SK-N-SH (cell line): ENCODE results near the gene CHD5. TPM values are rescaled to one million over a fixed set of nuclear protein-coding genes. Genes with fewer than 3 reads are reported as not detected.

Experiments
- CTCF ChIA-PET: fragments of 300-600, 350-600 bp; formaldehyde crosslinking; extraction: SDS; loops from one replicate; lab custom pipeline; 2021; lab: Yijun Ruan, JAX
- POLR2A ChIA-PET: fragments of 350-600 bp; sonication (Branson Sonifier 250); formaldehyde crosslinking; extraction: SDS; loops from one replicate; lab custom pipeline; 2020; ENCODE audit warnings: antibody characterized with exemption, inconsistent platforms; lab: Yijun Ruan, JAX
- DNase-seq: peaks from one replicate; pipeline ENCODE4 v3.0.0; 2012
- H2AFZ ChIP-seq: fragments of 200-600 bp; sonication (generic); 2 replicates; pipeline ENCODE4 v1.8.1; 2016; ENCODE audit warnings: antibody characterized with exemption, mild to moderate bottlenecking, low read depth
- H3F3A ChIP-seq: fragments of 200-600 bp; sonication (generic); replicated peaks from 2 replicates; pipeline ENCODE3; 2016; ENCODE audit warnings: antibody characterized with exemption, mild to moderate bottlenecking; ENCODE audit not compliant: insufficient read depth
- H3K27ac ChIP-seq, 2 experiments: fragments of 200-500 bp in 1 of 2; fragments of 200-600 bp in 1 of 2; sonication (Bioruptor generic) in 1 of 2; sonication (generic), shearing (Covaris generic) in 1 of 2; 2 replicates each; pipeline versions ENCODE4 v1.5.1 to v1.6.1; 2014 to 2016; ENCODE audit warnings: low read depth in 2 of 2, inconsistent platforms in 1 of 2, low read length in 1 of 2, mild to moderate bottlenecking in 1 of 2, mixed read lengths in 1 of 2
- H3K27me3 ChIP-seq: fragments of 200-600 bp; sonication (generic), shearing (Covaris generic); 2 replicates; pipeline ENCODE4 v1.6.1; 2016; ENCODE audit warnings: mixed run types; ENCODE audit not compliant: insufficient read depth
- H3K36me3 ChIP-seq, 2 experiments: fragments of 200-500 bp in 1 of 2; fragments of 200-600 bp in 1 of 2; sonication (Bioruptor generic) in 1 of 2; sonication (generic) in 1 of 2; replicated peaks in 1 of 2; 2 replicates each; pipeline versions ENCODE3 to v1.5.1; 2014 to 2016; ENCODE audit warnings: low read length in 1 of 2, mild to moderate bottlenecking in 1 of 2; ENCODE audit not compliant: insufficient read depth in 2 of 2, control insufficient read depth in 1 of 2
- H3K4me1 ChIP-seq, 2 experiments: fragments of 200-500 bp in 1 of 2; fragments of 200-600 bp in 1 of 2; sonication (Bioruptor generic) in 1 of 2; sonication (generic), shearing (Covaris generic) in 1 of 2; 2 replicates each; pipeline versions ENCODE4 v1.5.1 to v1.6.1; 2014 to 2016; ENCODE audit warnings: low read depth in 1 of 2, low read length in 1 of 2, mixed run types in 1 of 2; ENCODE audit not compliant: insufficient read depth in 2 of 2, control insufficient read depth in 1 of 2
- H3K4me2 ChIP-seq: fragments of 200-600 bp; sonication (generic), shearing (Covaris generic); 2 replicates; pipeline ENCODE4 v1.6.1; 2017; ENCODE audit warnings: mixed run types
- H3K4me3 ChIP-seq, 2 experiments: fragments of 200-500 bp in 1 of 2; fragments of 200-600 bp in 1 of 2; sonication (Bioruptor generic) in 1 of 2; sonication (generic), shearing (Covaris generic) in 1 of 2; 2 replicates each; pipeline versions ENCODE4 v1.5.1 to v1.8.1; 2014 to 2016; ENCODE audit warnings: low read depth in 2 of 2, inconsistent platforms in 1 of 2, low read length in 1 of 2, mild to moderate bottlenecking in 1 of 2, mixed read lengths in 1 of 2, moderate library complexity in 1 of 2
- H3K79me2 ChIP-seq: fragments of 200-600 bp; sonication (generic); 2 replicates; pipeline ENCODE4 v1.8.1; 2017; ENCODE audit warnings: mild to moderate bottlenecking; ENCODE audit not compliant: insufficient read depth
- H3K9ac ChIP-seq: fragments of 200-600 bp; sonication (generic); 2 replicates; pipeline ENCODE4 v1.6.1; 2017; ENCODE audit warnings: mixed run types
- H3K9me2 ChIP-seq: fragments of 200-600 bp; sonication (generic); 2 replicates; pipeline ENCODE4 v1.6.1; 2017; ENCODE audit warnings: mixed run types
- H3K9me3 ChIP-seq: fragments of 200-600 bp; sonication (generic); 2 replicates; pipeline ENCODE4 v1.6.1; 2017; ENCODE audit warnings: mixed run types, mild to moderate bottlenecking, moderate library complexity
- H4K20me1 ChIP-seq: fragments of 200-600 bp; sonication (generic); 2 replicates; pipeline ENCODE4 v1.6.1; 2017; ENCODE audit warnings: mild to moderate bottlenecking, mixed run types; ENCODE audit not compliant: insufficient read depth
- CHD2 ChIP-seq: fragments of 150-350 bp; IDR thresholded peaks from 2 replicates; pipeline ENCODE4 v1.6.1; 2018; ENCODE audit warnings: low read length; ENCODE audit not compliant: partially characterized antibody
- EP300 ChIP-seq, 2 experiments: IDR thresholded peaks; 2 replicates each; pipeline versions ENCODE4 v1.4.0 to v1.6.1; 2012; ENCODE audit warnings: borderline replicate concordance in 1 of 2, low read depth in 1 of 2, low read length in 1 of 2
- EZH2phosphoT487 ChIP-seq: fragments of 200-600 bp; sonication (generic); IDR thresholded peaks from 2 replicates; pipeline ENCODE4 v1.6.1; 2017; ENCODE audit warnings: low read depth, mixed run types, mild to moderate bottlenecking, antibody characterized with exemption, moderate library complexity, borderline replicate concordance
- GABPA ChIP-seq: IDR thresholded peaks from 2 replicates; pipeline ENCODE4 v1.4.0; 2012; ENCODE audit warnings: low read depth, mild to moderate bottlenecking
- GATA2 ChIP-seq: sonication (generic); formaldehyde crosslinking; IDR thresholded peaks from 2 replicates; pipeline ENCODE4 v1.5.0; 2020; ENCODE audit warnings: mild to moderate bottlenecking, missing genetic modification reagents
- MEF2A ChIP-seq: IDR thresholded peaks from 2 replicates; pipeline ENCODE4 v1.4.0; 2012; ENCODE audit warnings: low read depth, borderline replicate concordance
- NFIC ChIP-seq: IDR thresholded peaks from 2 replicates; pipeline ENCODE4 v1.4.0; 2012; ENCODE audit warnings: borderline replicate concordance
- POLR2AphosphoS5 ChIP-seq: IDR thresholded peaks from 2 replicates; pipeline ENCODE4 v1.6.1; 2012; ENCODE audit warnings: low read depth, low read length
- RAD21 ChIP-seq: IDR thresholded peaks from 2 replicates; pipeline ENCODE4 v1.6.1; 2012; ENCODE audit warnings: mild to moderate bottlenecking, low read length
- RFX5 ChIP-seq: IDR thresholded peaks from 2 replicates; pipeline ENCODE4 v1.6.1; 2012; ENCODE audit warnings: mild to moderate bottlenecking, improper control_type of control experiment, low read length
- SIN3A ChIP-seq: IDR thresholded peaks from 2 replicates; pipeline ENCODE4 v1.6.1; 2012; ENCODE audit warnings: low read depth, mild to moderate bottlenecking, low read length, moderate library complexity, borderline replicate concordance
- SMC3 ChIP-seq: IDR thresholded peaks from 2 replicates; pipeline ENCODE4 v1.6.1; 2012; ENCODE audit warnings: low read depth, low read length, improper control_type of control experiment
- USF2 ChIP-seq: fragments of 150-350 bp; IDR thresholded peaks from 2 replicates; pipeline ENCODE4 v1.6.1; 2017; ENCODE audit warnings: antibody characterized with exemption, low read length, low read depth, borderline replicate concordance
- WGBS: methylation state at CpG from one replicate; pipeline ENCODE4 v1.1.6; 2017; ENCODE audit warnings: low lambda C conversion rate; 5-methylcytosine and 5-hydroxymethylcytosine counted together
- polyA plus RNA-seq, 3 experiments: library from polyadenylated mRNA; depleted of rRNA; stranded (reverse); fragments of >200 nt; gene quantifications; 2 replicates each; pipeline ENCODE4 v1.2.3, GENCODE V29; 2012
- TF ChIP-seq, protein P1 (sequence below): fragments of 200-600 bp; sonication (generic); IDR thresholded peaks from 2 replicates; pipeline ENCODE4 v1.6.1; 2017; ENCODE audit warnings: antibody characterized with exemption, mild to moderate bottlenecking, moderate library complexity
- TF ChIP-seq, protein P2 (sequence below): fragments of 150-350 bp; IDR thresholded peaks from 2 replicates; pipeline ENCODE4 v1.6.1; 2016; ENCODE audit warnings: mild to moderate bottlenecking, low read depth, low read length

CHD5 gene
- polyA plus RNA-seq, 1 of the 3 experiments (the other 2 are of a cell fraction) = 0.26 TPM

- H3K36me3 ChIP-seq = no peaks in the 10 kb centered on the region
- no peak overlapping the region for H3K4me2 ChIP-seq
- POLR2A ChIA-PET = no interaction called here
- no peak overlapping the region for H3K4me3 ChIP-seq
- CTCF ChIA-PET = interaction anchor here (1.2 to 4.2 kb wide), 2 partner anchors 14 to 28 kb away, joined by 3 to 47 read pairs; no protein-coding TSS in a partner anchor
- no peak overlapping the region for H2AFZ ChIP-seq
- WGBS = 85% methylated on average over 6 of the region's 6 CpGs
- no peaks in the 10 kb centered on the region for H3K9me2 ChIP-seq
- H3K27ac ChIP-seq = no peak overlapping the region
- H3K27me3 ChIP-seq = no peaks in the 10 kb centered on the region
- no peak overlapping the region for H3K9ac ChIP-seq
- H3K79me2 ChIP-seq = no peaks in the 10 kb centered on the region
- H4K20me1 ChIP-seq = peaks cover 7% of the 10 kb centered on the region; the same call in 1 of the 2 replicates
- TF ChIP-seq EZH2phosphoT487 (no peak), USF2 (no peak), SIN3A (no peak), CHD2 (no peak), GATA2 (no peak), MEF2A (no peak)
- peaks cover 0 to 34% of the 10 kb centered on the region in 2 experiments; a peak in 1 of 4 replicates for H3K4me1 ChIP-seq
- H3K9me3 ChIP-seq = no peaks in the 10 kb centered on the region
- DNase-seq = no peak
- H3F3A ChIP-seq = no peaks in the 10 kb centered on the region
Measured at GRCh38 chr1:6054596-6054995, 125.5 kb downstream of the CHD5 start.

DNA sequence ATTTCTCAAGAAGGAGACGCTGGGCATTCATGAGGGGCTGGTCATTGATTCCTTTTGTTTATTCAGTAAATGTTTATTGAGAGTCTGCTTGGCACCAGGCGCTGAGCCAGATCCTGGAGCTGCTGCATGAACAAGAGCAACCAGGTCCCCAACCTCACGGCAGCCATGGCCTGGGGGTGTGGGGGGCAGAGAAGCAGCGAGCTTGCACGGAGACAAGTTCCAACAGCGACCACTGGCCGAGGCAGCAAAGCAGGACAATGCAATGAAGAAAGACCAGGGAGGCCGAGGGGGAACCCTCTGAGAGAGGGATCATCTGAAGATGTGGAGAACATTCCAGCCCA lies 126.9 kb downstream of the CHD5 start:
- ChIA-PET POLR2A (interaction anchor here (0.5 to 1.2 kb wide), 5 partner anchors 22 to 178 kb away, joined by 3 to 6 read pairs (median 3); partner anchors contain the start of gene NPHP4), CTCF (interaction anchor here (0.6 to 4.2 kb wide), 46 partner anchors 10 to 565 kb away, joined by 3 to 47 read pairs (median 6); no protein-coding TSS in a partner anchor)
- WGBS = 17% methylated on average over 8 of the region's 8 CpGs
- H3F3A ChIP-seq = no peaks in the 10 kb centered on the region
- no peaks in the 10 kb centered on the region for H3K79me2 ChIP-seq
- H3K27me3 ChIP-seq = no peaks in the 10 kb centered on the region
- peaks cover 0 to 34% of the 10 kb centered on the region in 2 experiments; a peak in 1 of 4 replicates for H3K4me1 ChIP-seq
- peaks cover 7% of the 10 kb centered on the region; the same call in 1 of the 2 replicates for H4K20me1 ChIP-seq
- H3K27ac ChIP-seq = no peak overlapping the region; a peak in 1 of 4 replicates
- no peak overlapping the region for H3K4me2 ChIP-seq
- TF ChIP-seq CHD2 (peak; percentile 3), POLR2AphosphoS5 (no peak)
- TF ChIP-seq, all 33 proteins: peak for 1
- no peaks in the 10 kb centered on the region for H3K9me2 ChIP-seq
- peak overlapping the region in 1 of 2 experiments; percentile 36; a peak in 1 of 4 replicates for H3K4me3 ChIP-seq
- H2AFZ ChIP-seq = no peak overlapping the region
- no peak overlapping the region for H3K9ac ChIP-seq
- no peaks in the 10 kb centered on the region for H3K36me3 ChIP-seq
- no peaks in the 10 kb centered on the region for H3K9me3 ChIP-seq
- DNase-seq = no peak

GRCh38 chr1:6052543-6053205 lies 127.4 kb downstream of the CHD5 start:
- POLR2A ChIA-PET = interaction anchor here (1.0 to 1.2 kb wide), 3 partner anchors 60 to 135 kb away, joined by 3 read pairs; partner anchors contain the start of gene NPHP4
- H3K9me3 ChIP-seq = no peaks in the 10 kb centered on the region
- no peak overlapping the region for H3K4me2 ChIP-seq
- H3K36me3 ChIP-seq = no peaks in the 10 kb centered on the region
- DNase-seq = peak; percentile 86
- no peak overlapping the region for H2AFZ ChIP-seq
- H3K4me1 ChIP-seq = peaks cover 0 to 38% of the 10 kb centered on the region in 2 experiments; a peak in 1 of 4 replicates
- peak overlapping the region in 1 of 2 experiments; percentile 36; a peak in 1 of 4 replicates for H3K4me3 ChIP-seq
- H3K79me2 ChIP-seq = no peaks in the 10 kb centered on the region
- H3K9me2 ChIP-seq = no peaks in the 10 kb centered on the region
- WGBS = 32% methylated on average over 16 of the region's 16 CpGs
- no peaks in the 10 kb centered on the region for H3K27me3 ChIP-seq
- H4K20me1 ChIP-seq = peaks cover 7% of the 10 kb centered on the region; the same call in 1 of the 2 replicates
- no peak overlapping the region for H3K27ac ChIP-seq
- no peaks in the 10 kb centered on the region for H3F3A ChIP-seq
- no peak overlapping the region for H3K9ac ChIP-seq
- CTCF ChIA-PET = interaction anchor here (0.6 to 4.2 kb wide), 47 partner anchors 10 to 566 kb away, joined by 3 to 47 read pairs (median 5); no protein-coding TSS in a partner anchor
- TF ChIP-seq MEF2A = no peak
- TF ChIP-seq RFX5 = peak; percentile 36; the same call in 1 of the 2 replicates
- TF ChIP-seq, protein P1, sequence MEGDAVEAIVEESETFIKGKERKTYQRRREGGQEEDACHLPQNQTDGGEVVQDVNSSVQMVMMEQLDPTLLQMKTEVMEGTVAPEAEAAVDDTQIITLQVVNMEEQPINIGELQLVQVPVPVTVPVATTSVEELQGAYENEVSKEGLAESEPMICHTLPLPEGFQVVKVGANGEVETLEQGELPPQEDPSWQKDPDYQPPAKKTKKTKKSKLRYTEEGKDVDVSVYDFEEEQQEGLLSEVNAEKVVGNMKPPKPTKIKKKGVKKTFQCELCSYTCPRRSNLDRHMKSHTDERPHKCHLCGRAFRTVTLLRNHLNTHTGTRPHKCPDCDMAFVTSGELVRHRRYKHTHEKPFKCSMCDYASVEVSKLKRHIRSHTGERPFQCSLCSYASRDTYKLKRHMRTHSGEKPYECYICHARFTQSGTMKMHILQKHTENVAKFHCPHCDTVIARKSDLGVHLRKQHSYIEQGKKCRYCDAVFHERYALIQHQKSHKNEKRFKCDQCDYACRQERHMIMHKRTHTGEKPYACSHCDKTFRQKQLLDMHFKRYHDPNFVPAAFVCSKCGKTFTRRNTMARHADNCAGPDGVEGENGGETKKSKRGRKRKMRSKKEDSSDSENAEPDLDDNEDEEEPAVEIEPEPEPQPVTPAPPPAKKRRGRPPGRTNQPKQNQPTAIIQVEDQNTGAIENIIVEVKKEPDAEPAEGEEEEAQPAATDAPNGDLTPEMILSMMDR = peak; percentile 62
- peak; percentile 94 for TF ChIP-seq RAD21
- TF ChIP-seq CHD2 = peak; percentile 34
- no peak for TF ChIP-seq EZH2phosphoT487
- TF ChIP-seq SMC3 = peak; percentile 73
- 0 out of 4 replicates have a peak, but pooled peaks of 1 of the 2 experiments have one; percentile 7 for TF ChIP-seq EP300 (IDR thresholded peaks at IDR 0.05; ENCODE audit: borderline replicate concordance in 1 of 2, low read depth in 1 of 2, low read length in 1 of 2)
- TF ChIP-seq POLR2AphosphoS5 = no peak
- TF ChIP-seq, protein P2, sequence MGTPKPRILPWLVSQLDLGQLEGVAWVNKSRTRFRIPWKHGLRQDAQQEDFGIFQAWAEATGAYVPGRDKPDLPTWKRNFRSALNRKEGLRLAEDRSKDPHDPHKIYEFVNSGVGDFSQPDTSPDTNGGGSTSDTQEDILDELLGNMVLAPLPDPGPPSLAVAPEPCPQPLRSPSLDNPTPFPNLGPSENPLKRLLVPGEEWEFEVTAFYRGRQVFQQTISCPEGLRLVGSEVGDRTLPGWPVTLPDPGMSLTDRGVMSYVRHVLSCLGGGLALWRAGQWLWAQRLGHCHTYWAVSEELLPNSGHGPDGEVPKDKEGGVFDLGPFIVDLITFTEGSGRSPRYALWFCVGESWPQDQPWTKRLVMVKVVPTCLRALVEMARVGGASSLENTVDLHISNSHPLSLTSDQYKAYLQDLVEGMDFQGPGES = no peak
- TF ChIP-seq GABPA = no peak
- no peak for TF ChIP-seq NFIC
